K562 (cell line): ENCODE data around the gene RHOV. TPM values are rescaled to one million over a fixed set of nuclear protein-coding genes. Genes with fewer than 3 reads are reported as not detected.

ENCODE experiments used
- AFF4 ChIP-seq: sonication (generic); formaldehyde crosslinking; IDR thresholded peaks from 2 replicates; pipeline ENCODE4 v1.8.0; 2023; ENCODE audit warnings: mild to moderate bottlenecking, missing genetic modification reagents
- ARHGAP35 ChIP-seq: fragments of 450-650 bp; IDR thresholded peaks from 2 replicates; pipeline ENCODE4 v1.6.1; 2018; ENCODE audit not compliant: partially characterized antibody
- ETS1 ChIP-seq: conservative IDR thresholded peaks from 2 replicates; pipeline ENCODE4 v1.6.1; 2011; ENCODE audit warnings: low read depth, mild to moderate bottlenecking, low read length; ENCODE audit not compliant: control insufficient read depth
- EWSR1 ChIP-seq: fragments of 450-650 bp; IDR thresholded peaks from 2 replicates; pipeline ENCODE4 v1.6.1; 2018; ENCODE audit warnings: borderline replicate concordance, mild to moderate bottlenecking, low read depth, moderate library complexity; ENCODE audit not compliant: partially characterized antibody
- MECOM ChIP-seq: fragments of 250-450 bp; sonication (Bioruptor Pico); IDR thresholded peaks from 2 replicates; pipeline ENCODE4 v1.8.0; 2022; ENCODE audit warnings: inconsistent platforms
- POLR2H ChIP-seq: IDR thresholded peaks from 2 replicates; pipeline ENCODE4 v1.6.1; 2016; ENCODE audit warnings: missing genetic modification characterization, low read depth, mild to moderate bottlenecking, control low read depth, missing compliant biosample characterization, moderate library complexity
- RFX5 ChIP-seq: IDR thresholded peaks from 2 replicates; pipeline ENCODE4 v1.6.1; 2011; ENCODE audit warnings: low read depth, mild to moderate bottlenecking, improper control_type of control experiment, low read length
- RNF2 ChIP-seq: sonication (generic); IDR thresholded peaks from 2 replicates; pipeline ENCODE4 v1.6.1; 2016
- RUNX1 ChIP-seq: sonication (generic); IDR thresholded peaks from 2 replicates; pipeline ENCODE4 v1.6.1; 2016; ENCODE audit warnings: antibody characterized with exemption, low read depth
- TFAP4 ChIP-seq: sonication (generic); formaldehyde crosslinking; IDR thresholded peaks from 2 replicates; pipeline ENCODE4 v1.8.0; 2022; ENCODE audit warnings: missing genetic modification reagents, mild to moderate bottlenecking, moderate library complexity, borderline replicate concordance
- ZBTB26 ChIP-seq: fragments of 450-650 bp; formaldehyde crosslinking; IDR thresholded peaks from 2 replicates; pipeline ENCODE4 v1.4.0; 2022; ENCODE audit warnings: missing genetic modification characterization
- ZNF347 ChIP-seq: fragments of 450-650 bp; formaldehyde crosslinking; IDR thresholded peaks from 2 replicates; pipeline ENCODE4 v1.4.0; 2020; ENCODE audit warnings: low read depth, mild to moderate bottlenecking, moderate library complexity
- ZNF717 ChIP-seq: fragments of 250-450 bp; sonication (Bioruptor Pico); IDR thresholded peaks from 2 replicates; pipeline ENCODE4 v1.5.0; 2021
- polyA plus RNA-seq, 8 experiments: library from polyadenylated mRNA; depleted of rRNA in 4 of 8; stranded (reverse) in 5 of 8; unstranded in 3 of 8; fragments of >200 nt; fragmentation: Nextera tagmentation in 2 of 8; fragmentation: Illumina TruSeq in 1 of 8; extraction: Ambion mirVana in 2 of 8; extraction: Trizol in 1 of 8; gene quantifications; 2 replicates each; pipeline versions ENCODE4 v1.2.1 to v1.2.3, GENCODE V29; 2011 to 2014; ENCODE audit warnings: inconsistent platforms in 1 of 8, missing spikeins in 1 of 8
- total RNA-seq, 7 experiments: library from RNA; depleted of rRNA in 6 of 7; stranded (reverse); fragments of >200 nt in 6 of 7; fragmentation: Illumina TruSeq in 2 of 7; extraction: Trizol in 2 of 7; gene quantifications; 2 replicates each; pipeline versions ENCODE4 v1.2.1 to v1.2.3, GENCODE V29; 2011 to 2021; ENCODE audit warnings: low replicate concordance in 1 of 7
- TF ChIP-seq, protein P1 (sequence below): fragments of 250-450 bp; sonication (Bioruptor Pico); IDR thresholded peaks from 2 replicates; pipeline ENCODE4 v1.4.0; 2020; ENCODE audit warnings: mild to moderate bottlenecking
- TF ChIP-seq, protein P2 (sequence below): fragments of 450-650 bp; formaldehyde crosslinking; IDR thresholded peaks from 2 replicates; pipeline ENCODE4 v1.4.0; 2020; ENCODE audit warnings: mild to moderate bottlenecking
- TF ChIP-seq, protein P3 (sequence below): sonication (generic); formaldehyde crosslinking; IDR thresholded peaks from 2 replicates; pipeline ENCODE4 v1.8.1; 2022; ENCODE audit warnings: missing genetic modification reagents

Gene RHOV
- total and polyA plus RNA-seq, 9 of the 15 experiments (the other 6 are each of a cell fraction or from before 2014, with no cell fraction given), result 0.08 to 2.0 (median 1.1) TPM

GRCh38 chr15:40894681-40895448, 20.8 kb upstream of the RHOV start (continued):
- TF ChIP-seq, protein P1, sequence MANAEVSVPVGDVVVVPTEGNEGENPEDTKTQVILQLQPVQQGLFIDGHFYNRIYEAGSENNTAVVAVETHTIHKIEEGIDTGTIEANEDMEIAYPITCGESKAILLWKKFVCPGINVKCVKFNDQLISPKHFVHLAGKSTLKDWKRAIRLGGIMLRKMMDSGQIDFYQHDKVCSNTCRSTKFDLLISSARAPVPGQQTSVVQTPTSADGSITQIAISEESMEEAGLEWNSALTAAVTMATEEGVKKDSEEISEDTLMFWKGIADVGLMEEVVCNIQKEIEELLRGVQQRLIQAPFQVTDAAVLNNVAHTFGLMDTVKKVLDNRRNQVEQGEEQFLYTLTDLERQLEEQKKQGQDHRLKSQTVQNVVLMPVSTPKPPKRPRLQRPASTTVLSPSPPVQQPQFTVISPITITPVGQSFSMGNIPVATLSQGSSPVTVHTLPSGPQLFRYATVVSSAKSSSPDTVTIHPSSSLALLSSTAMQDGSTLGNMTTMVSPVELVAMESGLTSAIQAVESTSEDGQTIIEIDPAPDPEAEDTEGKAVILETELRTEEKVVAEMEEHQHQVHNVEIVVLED (CRISPR knock-in tag), result no peak
- TF ChIP-seq ARHGAP35, result no peak
- no peak for TF ChIP-seq EWSR1
- TF ChIP-seq MECOM (CRISPR knock-in tag), result no peak
- TF ChIP-seq, protein P2, sequence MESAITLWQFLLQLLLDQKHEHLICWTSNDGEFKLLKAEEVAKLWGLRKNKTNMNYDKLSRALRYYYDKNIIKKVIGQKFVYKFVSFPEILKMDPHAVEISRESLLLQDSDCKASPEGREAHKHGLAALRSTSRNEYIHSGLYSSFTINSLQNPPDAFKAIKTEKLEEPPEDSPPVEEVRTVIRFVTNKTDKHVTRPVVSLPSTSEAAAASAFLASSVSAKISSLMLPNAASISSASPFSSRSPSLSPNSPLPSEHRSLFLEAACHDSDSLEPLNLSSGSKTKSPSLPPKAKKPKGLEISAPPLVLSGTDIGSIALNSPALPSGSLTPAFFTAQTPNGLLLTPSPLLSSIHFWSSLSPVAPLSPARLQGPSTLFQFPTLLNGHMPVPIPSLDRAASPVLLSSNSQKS, result no peak
- TF ChIP-seq TFAP4 (CRISPR knock-in tag), result peak; percentile 12
- no peak for TF ChIP-seq ZNF347 (CRISPR knock-in tag)
- peak; percentile 25; the same call in 1 of the 2 replicates for TF ChIP-seq AFF4 (CRISPR knock-in tag)
- TF ChIP-seq RFX5, result no peak
- no peak for TF ChIP-seq POLR2H (tag)
- no peak for TF ChIP-seq ZNF717
- peak; percentile 65; the same call in 1 of the 2 replicates for TF ChIP-seq RNF2
- TF ChIP-seq, protein P3, sequence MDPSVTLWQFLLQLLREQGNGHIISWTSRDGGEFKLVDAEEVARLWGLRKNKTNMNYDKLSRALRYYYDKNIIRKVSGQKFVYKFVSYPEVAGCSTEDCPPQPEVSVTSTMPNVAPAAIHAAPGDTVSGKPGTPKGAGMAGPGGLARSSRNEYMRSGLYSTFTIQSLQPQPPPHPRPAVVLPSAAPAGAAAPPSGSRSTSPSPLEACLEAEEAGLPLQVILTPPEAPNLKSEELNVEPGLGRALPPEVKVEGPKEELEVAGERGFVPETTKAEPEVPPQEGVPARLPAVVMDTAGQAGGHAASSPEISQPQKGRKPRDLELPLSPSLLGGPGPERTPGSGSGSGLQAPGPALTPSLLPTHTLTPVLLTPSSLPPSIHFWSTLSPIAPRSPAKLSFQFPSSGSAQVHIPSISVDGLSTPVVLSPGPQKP (CRISPR knock-in tag), result no peak
- TF ChIP-seq RUNX1, result no peak
- no peak for TF ChIP-seq ETS1
- TF ChIP-seq ZBTB26 (CRISPR knock-in tag), result no peak
